Thoracic aorta (tissue), 2 donors: ENCODE measurements around the gene ABCG1. TPM values are rescaled to one million over a fixed set of nuclear protein-coding genes. Genes with fewer than 3 reads are reported as not detected.

Experiments used
- ATAC-seq: fragments of 150-250 bp; one replicate; pipeline ENCODE4 v1.8.0; 2017; ENCODE audit warnings: low read depth; ENCODE audit not compliant: insufficient number of reproducible peaks, low FRiP score
- DNase-seq: peaks from one replicate; pipeline ENCODE4 v3.0.0-alpha.2; 2020; ENCODE audit warnings: low spot score
- H3K27ac ChIP-seq, 2 donors: fragments of 200-600 bp; sonication (generic); 1 replicate in 1 of 2; 2 replicates in 1 of 2; pipeline ENCODE4 v1.5.1; 2016; ENCODE audit warnings: mild to moderate bottlenecking in 2 of 2, moderate library complexity in 2 of 2
- H3K27me3 ChIP-seq: fragments of 200-600 bp; sonication (generic); replicated peaks from 2 replicates; pipeline ENCODE4 v1.6.0; 2016; ENCODE audit warnings: mild to moderate bottlenecking; ENCODE audit not compliant: insufficient read depth
- H3K36me3 ChIP-seq: fragments of 200-600 bp; sonication (generic); one replicate; pipeline ENCODE4 v1.5.1; 2016
- H3K4me1 ChIP-seq, 2 donors: fragments of 200-600 bp; sonication (generic); 1 replicate in 1 of 2; 2 replicates in 1 of 2; pipeline versions ENCODE4 v1.5.1 to v1.6.0; 2016; ENCODE audit warnings: low read depth in 2 of 2, mild to moderate bottlenecking in 1 of 2; ENCODE audit not compliant: control insufficient read depth in 1 of 2
- H3K4me3 ChIP-seq: fragments of 200-600 bp; sonication (generic); 2 replicates; pipeline ENCODE4 v1.5.1; 2016; ENCODE audit warnings: mild to moderate bottlenecking
- H3K9me3 ChIP-seq: fragments of 200-600 bp; sonication (generic); 2 replicates; pipeline ENCODE4 v1.5.1; 2016
- total RNA-seq, 2 donors: library from RNA; depleted of rRNA; stranded (reverse); fragments of >200 nt; gene quantifications; one replicate each; pipeline versions ENCODE4 v1.1.0 to v1.2.3, GENCODE V29; 2016
- TF ChIP-seq, protein P1 (sequence below): fragments of 200-600 bp; sonication (generic); IDR thresholded peaks from one replicate; pipeline ENCODE4 v1.5.1; 2019; ENCODE audit warnings: antibody characterized with exemption

The ABCG1 gene
- total RNA-seq, 2 donors from 2014 or later: 15.6 to 20.6 TPM

DNA sequence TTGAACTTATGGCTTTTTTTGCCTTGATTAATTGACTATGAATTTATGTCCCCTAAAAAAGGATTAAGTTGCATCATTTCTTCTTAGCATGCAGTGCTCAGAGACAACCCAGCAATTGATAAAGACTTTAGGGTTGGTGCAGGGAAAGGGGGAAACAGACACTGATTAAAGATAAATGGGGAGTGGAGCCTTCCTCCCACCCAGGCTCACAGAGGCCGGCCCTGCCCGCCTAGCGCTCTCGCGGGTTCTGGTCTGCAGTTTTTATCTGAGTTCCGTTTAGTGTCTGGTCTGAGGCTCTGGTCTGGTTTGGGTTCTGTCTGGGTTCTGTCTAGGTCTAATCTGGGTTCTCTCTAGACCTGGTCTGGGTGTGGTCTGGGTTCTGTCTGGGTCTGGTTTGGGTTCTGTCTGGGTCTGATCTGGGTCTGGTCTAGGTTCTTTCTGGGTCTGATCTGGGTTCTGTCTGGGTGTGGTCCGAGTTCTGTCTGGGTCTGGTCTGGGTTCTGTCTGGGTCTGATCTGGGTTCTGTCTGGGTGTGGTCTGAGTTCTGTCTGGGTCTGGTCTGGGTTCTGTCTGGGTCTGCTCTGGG is 48.1 kb downstream of the ABCG1 start:
- DNase-seq (no peak), ATAC-seq (no peak)
- Histone ChIP-seq H3K36me3 (no peaks in the 10 kb centered on the region), H3K27ac (no peak overlapping the region), H3K4me3 (no peak overlapping the region), H3K9me3 (no peaks in the 10 kb centered on the region), H3K4me1 (peaks cover 5 to 13% of the 10 kb centered on the region in 2 donors), H3K27me3 (no peaks in the 10 kb centered on the region)
- TF ChIP-seq, protein P1, sequence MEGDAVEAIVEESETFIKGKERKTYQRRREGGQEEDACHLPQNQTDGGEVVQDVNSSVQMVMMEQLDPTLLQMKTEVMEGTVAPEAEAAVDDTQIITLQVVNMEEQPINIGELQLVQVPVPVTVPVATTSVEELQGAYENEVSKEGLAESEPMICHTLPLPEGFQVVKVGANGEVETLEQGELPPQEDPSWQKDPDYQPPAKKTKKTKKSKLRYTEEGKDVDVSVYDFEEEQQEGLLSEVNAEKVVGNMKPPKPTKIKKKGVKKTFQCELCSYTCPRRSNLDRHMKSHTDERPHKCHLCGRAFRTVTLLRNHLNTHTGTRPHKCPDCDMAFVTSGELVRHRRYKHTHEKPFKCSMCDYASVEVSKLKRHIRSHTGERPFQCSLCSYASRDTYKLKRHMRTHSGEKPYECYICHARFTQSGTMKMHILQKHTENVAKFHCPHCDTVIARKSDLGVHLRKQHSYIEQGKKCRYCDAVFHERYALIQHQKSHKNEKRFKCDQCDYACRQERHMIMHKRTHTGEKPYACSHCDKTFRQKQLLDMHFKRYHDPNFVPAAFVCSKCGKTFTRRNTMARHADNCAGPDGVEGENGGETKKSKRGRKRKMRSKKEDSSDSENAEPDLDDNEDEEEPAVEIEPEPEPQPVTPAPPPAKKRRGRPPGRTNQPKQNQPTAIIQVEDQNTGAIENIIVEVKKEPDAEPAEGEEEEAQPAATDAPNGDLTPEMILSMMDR: no peak

DNA sequence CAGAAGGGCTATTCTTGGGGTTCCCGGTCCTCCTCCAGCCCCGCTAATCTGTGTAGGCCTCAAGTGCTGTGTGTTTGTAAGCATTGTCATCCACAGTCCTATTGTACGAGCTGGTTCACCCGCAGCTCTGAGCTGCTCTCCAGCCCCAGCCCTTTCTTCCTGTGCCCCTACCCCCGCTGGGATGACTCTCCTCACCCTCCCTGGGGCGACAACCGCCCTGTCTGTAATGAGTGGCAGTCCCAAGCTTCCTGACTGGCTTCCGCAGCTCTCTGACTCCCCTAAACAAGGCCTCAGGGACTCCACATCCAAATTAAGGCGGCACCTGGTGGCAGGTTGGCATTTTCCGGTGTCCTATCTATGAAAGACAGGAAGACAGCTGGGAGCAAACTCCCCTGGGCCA is 50.4 kb downstream of the ABCG1 start:
- ATAC-seq: no peak
- Histone ChIP-seq H3K27ac (no peak overlapping the region), H3K4me3 (no peak overlapping the region), H3K36me3 (no peaks in the 10 kb centered on the region), H3K27me3 (no peaks in the 10 kb centered on the region), H3K9me3 (no peaks in the 10 kb centered on the region), H3K4me1 (no peaks in the 10 kb centered on the region)
- DNase-seq: no peak
- TF ChIP-seq, protein P1: no peak

DNA sequence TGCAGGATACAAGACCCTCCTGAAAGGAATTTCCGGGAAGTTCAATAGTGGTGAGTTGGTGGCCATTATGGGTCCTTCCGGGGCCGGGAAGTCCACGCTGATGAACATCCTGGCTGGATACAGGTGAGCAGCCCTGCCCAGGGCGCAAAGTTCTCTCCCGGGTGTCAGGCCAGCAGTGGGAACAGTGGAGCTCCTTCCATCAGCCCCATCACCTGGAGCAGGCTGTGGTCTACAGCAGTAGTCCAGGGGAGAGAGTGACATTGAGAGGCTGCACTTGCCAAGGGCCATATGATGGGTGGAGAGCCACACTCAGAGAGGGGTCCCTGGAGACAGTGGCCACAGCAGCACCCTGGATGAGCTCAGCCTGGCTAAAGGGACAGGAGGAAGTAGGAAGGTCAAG is 52.1 kb downstream of the ABCG1 start:
- H3K4me1 ChIP-seq: no peaks in the 10 kb centered on the region
- ATAC-seq (no peak), DNase-seq (no peak)
- no peaks in the 10 kb centered on the region for H3K36me3 ChIP-seq
- TF ChIP-seq, protein P1: no peak
- no peak overlapping the region for H3K27ac ChIP-seq
- H3K9me3 ChIP-seq: no peaks in the 10 kb centered on the region
- no peaks in the 10 kb centered on the region for H3K27me3 ChIP-seq
- H3K4me3 ChIP-seq: no peak overlapping the region

DNA sequence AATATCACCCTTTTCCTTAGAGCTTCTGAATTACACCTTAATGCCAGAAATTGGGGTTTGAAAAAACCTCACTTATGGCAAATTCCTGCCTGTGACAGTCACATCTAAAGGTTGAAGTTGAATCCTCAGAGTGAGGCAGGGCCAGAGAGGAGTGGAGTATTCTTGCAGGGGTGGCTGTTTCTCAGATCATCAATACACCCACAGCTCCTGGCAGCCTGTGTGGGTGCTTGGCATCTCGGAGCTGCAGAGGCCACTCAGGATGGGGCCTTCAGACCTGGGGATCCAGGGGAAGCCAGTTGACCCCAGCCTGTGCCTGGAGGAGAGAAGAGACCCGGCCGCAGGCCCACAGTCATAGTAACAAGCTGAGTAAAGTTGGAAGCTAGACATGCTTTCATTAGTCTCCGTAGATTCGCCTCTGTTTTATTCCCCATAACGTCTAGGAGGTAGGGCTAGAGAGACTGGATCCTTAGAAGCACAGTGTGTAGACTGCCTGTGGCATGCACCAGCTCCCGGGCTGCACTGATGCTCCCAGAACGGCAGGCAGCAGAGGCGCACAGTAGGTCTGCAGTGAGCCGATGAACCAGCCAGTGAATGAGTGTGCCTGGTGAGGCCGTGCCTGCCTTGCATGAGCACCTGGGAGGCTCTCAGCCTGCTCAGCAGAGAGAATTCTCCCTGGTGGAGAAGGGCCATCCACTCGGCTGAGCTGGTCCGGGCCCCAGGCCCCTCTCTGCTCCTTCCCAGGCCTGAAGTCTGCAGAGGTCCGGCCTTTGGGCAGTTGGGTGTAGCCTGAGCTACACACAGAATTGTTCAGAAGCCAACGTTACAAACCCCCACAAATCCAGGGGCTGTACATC is 53.4 kb downstream of the ABCG1 start:
- Histone ChIP-seq H3K4me1 (no peaks in the 10 kb centered on the region), H3K27me3 (no peaks in the 10 kb centered on the region), H3K9me3 (no peaks in the 10 kb centered on the region), H3K4me3 (no peak overlapping the region), H3K36me3 (no peaks in the 10 kb centered on the region), H3K27ac (no peak overlapping the region)
- TF ChIP-seq, protein P1: no peak
- ATAC-seq (no peak), DNase-seq (no peak)

DNA sequence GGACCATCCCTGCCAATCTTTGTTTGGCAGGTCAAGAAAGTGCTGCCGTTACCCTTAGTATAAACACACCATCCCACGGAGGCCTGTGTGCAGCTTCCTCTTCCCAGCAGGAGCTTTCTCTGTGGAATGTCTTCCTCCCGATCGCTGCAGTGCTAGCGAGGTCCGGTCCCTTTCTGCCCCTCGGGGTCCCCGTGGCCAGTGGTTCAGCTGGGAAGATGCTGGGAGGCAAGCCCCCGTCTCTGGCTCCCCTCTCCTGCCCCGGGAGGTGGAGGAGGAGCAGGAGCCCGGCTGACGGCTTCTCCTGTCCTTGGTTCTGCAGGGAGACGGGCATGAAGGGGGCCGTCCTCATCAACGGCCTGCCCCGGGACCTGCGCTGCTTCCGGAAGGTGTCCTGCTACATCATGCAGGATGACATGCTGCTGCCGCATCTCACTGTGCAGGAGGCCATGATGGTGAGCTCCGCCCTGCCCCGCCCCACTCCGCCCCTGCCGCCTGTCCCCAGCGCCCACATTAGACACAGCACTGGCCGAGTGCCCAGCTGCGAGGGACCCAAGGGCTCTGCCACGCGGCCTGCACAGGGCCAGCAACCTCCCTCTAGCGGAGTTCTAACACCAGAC is 54.2 kb downstream of the ABCG1 start:
- no peaks in the 10 kb centered on the region for H3K4me1 ChIP-seq
- H3K36me3 ChIP-seq: no peaks in the 10 kb centered on the region
- H3K9me3 ChIP-seq: no peaks in the 10 kb centered on the region
- ATAC-seq: no peak
- no peak overlapping the region for H3K27ac ChIP-seq
- no peaks in the 10 kb centered on the region for H3K27me3 ChIP-seq
- DNase-seq: no peak
- TF ChIP-seq, protein P1: no peak
- no peak overlapping the region for H3K4me3 ChIP-seq
